HEK293T (cell line): Measurements from ENCODE around the gene ATP10A.

Experiments
- ARNT ChIP-seq: fragments of 450-650 bp; IDR thresholded peaks from 2 replicates; pipeline ENCODE4 v1.6.1; 2017; ENCODE audit warnings: mild to moderate bottlenecking
- BHLHE40 ChIP-seq: fragments of 450-650 bp; IDR thresholded peaks from 2 replicates; pipeline ENCODE4 v1.6.1; 2016; ENCODE audit warnings: mild to moderate bottlenecking, moderate library complexity, borderline replicate concordance
- CTBP1 ChIP-seq: fragments of 450-650 bp; IDR thresholded peaks from 2 replicates; pipeline ENCODE4 v1.6.1; 2016; ENCODE audit warnings: borderline replicate concordance
- ELF4 ChIP-seq: fragments of 450-650 bp; IDR thresholded peaks from 2 replicates; pipeline ENCODE4 v1.6.1; 2017; ENCODE audit warnings: antibody characterized with exemption
- FOXA1 ChIP-seq: fragments of 450-650 bp; IDR thresholded peaks from 2 replicates; pipeline ENCODE4 v1.6.1; 2016; ENCODE audit warnings: mild to moderate bottlenecking
- FOXM1 ChIP-seq: fragments of 450-650 bp; IDR thresholded peaks from 2 replicates; pipeline ENCODE4 v1.6.1; 2017; ENCODE audit warnings: mild to moderate bottlenecking, borderline replicate concordance
- HDGF ChIP-seq: fragments of 450-650 bp; IDR thresholded peaks from 2 replicates; pipeline ENCODE4 v1.6.1; 2017; ENCODE audit warnings: antibody characterized with exemption, borderline replicate concordance
- L3MBTL2 ChIP-seq: fragments of 450-650 bp; conservative IDR thresholded peaks from 2 replicates; pipeline ENCODE4 v1.6.1; 2016; ENCODE audit warnings: mild to moderate bottlenecking
- LEF1 ChIP-seq: fragments of 450-650 bp; IDR thresholded peaks from 2 replicates; pipeline ENCODE4 v1.6.1; 2017; ENCODE audit warnings: mild to moderate bottlenecking, borderline replicate concordance
- NFRKB ChIP-seq: fragments of 450-650 bp; IDR thresholded peaks from 2 replicates; pipeline ENCODE4 v1.6.1; 2016; ENCODE audit warnings: mild to moderate bottlenecking, moderate library complexity
- SP1 ChIP-seq: fragments of 450-650 bp; IDR thresholded peaks from 2 replicates; pipeline ENCODE4 v1.6.1; 2017
- SUZ12 ChIP-seq: fragments of 450-650 bp; IDR thresholded peaks from 2 replicates; pipeline ENCODE4 v1.6.1; 2016; ENCODE audit warnings: mild to moderate bottlenecking
- TARDBP ChIP-seq: fragments of 450-650 bp; IDR thresholded peaks from 2 replicates; pipeline ENCODE4 v1.6.1; 2016
- ZNF384 ChIP-seq: fragments of 450-650 bp; IDR thresholded peaks from 2 replicates; pipeline ENCODE4 v1.6.1; 2016

GRCh38 chr15:25768271-25768670 lies 94.9 kb downstream of the ATP10A start:
- TF ChIP-seq ELF4 (no peak), FOXA1 (no peak), LEF1 (no peak), L3MBTL2 (no peak), NFRKB (no peak), ARNT (no peak), HDGF (no peak), SP1 (no peak), BHLHE40 (no peak), CTBP1 (no peak), FOXM1 (no peak), TARDBP (no peak), ZNF384 (no peak), SUZ12 (no peak)
